ENCODE data around the gene AKT3.

Gene AKT3

DNA sequence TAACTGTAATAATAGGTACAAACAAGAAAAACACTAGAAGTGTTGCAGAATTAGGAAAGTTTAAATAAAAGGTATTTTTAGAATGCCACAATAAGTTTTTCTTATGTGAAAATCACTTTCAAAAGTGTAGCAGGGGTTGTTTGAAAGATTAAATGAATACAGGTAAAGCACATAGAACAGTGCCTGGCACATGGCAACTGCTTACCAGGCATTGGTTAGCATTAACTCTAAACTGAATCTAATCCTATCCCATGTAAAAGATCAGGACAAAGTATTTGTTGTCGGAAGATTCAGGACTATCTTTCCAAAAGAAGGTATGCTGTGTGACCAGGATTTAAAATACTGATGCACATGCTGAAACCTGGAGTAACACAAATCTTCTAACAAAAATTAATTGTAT lies 3.3 kb downstream of the AKT3 start:
- Histone ChIP-seq H3K9me3 (ENCODE audit: severe bottlenecking) (no peaks in the 10 kb centered on the region), H3K27ac (no peak overlapping the region), H3K36me3 (peaks cover 9% of the 10 kb centered on the region; the same call in 1 of the 2 replicates), H3K4me3 (ENCODE audit: low read depth, low read length) (no peak overlapping the region), H3K27me3 (ENCODE audit: insufficient read depth, low read depth, severe bottlenecking) (no peaks in the 10 kb centered on the region)
- DNase-seq, result no peak
- TF ChIP-seq, protein P1, sequence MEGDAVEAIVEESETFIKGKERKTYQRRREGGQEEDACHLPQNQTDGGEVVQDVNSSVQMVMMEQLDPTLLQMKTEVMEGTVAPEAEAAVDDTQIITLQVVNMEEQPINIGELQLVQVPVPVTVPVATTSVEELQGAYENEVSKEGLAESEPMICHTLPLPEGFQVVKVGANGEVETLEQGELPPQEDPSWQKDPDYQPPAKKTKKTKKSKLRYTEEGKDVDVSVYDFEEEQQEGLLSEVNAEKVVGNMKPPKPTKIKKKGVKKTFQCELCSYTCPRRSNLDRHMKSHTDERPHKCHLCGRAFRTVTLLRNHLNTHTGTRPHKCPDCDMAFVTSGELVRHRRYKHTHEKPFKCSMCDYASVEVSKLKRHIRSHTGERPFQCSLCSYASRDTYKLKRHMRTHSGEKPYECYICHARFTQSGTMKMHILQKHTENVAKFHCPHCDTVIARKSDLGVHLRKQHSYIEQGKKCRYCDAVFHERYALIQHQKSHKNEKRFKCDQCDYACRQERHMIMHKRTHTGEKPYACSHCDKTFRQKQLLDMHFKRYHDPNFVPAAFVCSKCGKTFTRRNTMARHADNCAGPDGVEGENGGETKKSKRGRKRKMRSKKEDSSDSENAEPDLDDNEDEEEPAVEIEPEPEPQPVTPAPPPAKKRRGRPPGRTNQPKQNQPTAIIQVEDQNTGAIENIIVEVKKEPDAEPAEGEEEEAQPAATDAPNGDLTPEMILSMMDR (IDR thresholded peaks at IDR 0.05; ENCODE audit: low read depth, low read length), result no peak

DNA sequence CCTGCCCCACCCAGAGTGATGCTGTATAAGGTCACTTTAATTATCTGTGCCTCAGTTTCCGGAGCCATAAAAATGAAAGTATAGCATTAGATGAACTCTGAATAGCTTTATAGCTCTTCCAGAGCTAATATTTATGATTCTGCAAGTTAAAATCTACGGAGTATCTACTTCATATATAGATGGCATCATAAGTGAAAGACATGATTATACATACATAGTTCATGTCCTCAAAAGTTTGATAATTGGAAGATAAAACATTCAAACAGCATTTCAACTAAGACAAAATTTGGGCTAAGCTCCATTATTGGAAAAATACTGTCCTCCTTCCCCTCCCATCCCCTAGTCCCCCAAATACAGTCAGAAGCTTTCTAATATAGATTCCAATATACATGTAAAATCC lies 4.2 kb downstream of the AKT3 start:
- Histone ChIP-seq H3K36me3 (peaks cover 9% of the 10 kb centered on the region; the same call in 1 of the 2 replicates), H3K27ac (no peak overlapping the region), H3K9me3 (ENCODE audit: severe bottlenecking) (no peaks in the 10 kb centered on the region), H3K4me3 (ENCODE audit: low read depth, low read length) (no peak overlapping the region), H3K27me3 (ENCODE audit: insufficient read depth, low read depth, severe bottlenecking) (no peaks in the 10 kb centered on the region)
- TF ChIP-seq, protein P1 (IDR thresholded peaks at IDR 0.05; ENCODE audit: low read depth, low read length), result no peak
- no peak for DNase-seq

DNA sequence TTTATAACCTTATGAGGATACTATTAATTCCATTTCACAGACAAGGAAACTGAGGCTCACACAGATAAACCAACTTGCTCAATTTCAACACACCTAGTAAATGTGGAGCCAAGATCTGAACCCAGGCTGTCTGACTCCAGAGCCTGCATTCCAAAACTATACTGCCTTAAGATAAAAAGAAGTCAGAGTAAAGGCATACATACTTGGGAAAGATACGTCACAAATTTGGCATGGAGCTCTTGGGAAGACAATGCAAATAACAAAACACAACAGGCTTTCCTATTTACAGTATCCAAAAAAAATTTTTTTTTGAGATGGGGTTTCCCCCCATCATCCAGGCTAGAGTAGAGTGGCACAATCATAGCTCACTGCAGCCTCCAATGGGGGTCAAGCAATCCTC lies 5.9 kb downstream of the AKT3 start:
- TF ChIP-seq, protein P1 (IDR thresholded peaks at IDR 0.05; ENCODE audit: low read depth, low read length), result no peak
- no peaks in the 10 kb centered on the region for H3K9me3 ChIP-seq (ENCODE audit: severe bottlenecking)
- no peak for DNase-seq
- H3K36me3 ChIP-seq, result peaks cover 9% of the 10 kb centered on the region; the same call in 1 of the 2 replicates
- H3K4me3 ChIP-seq (ENCODE audit: low read depth, low read length), result no peak overlapping the region
- no peak overlapping the region for H3K27ac ChIP-seq
- no peaks in the 10 kb centered on the region for H3K27me3 ChIP-seq (ENCODE audit: insufficient read depth, low read depth, severe bottlenecking)

DNA sequence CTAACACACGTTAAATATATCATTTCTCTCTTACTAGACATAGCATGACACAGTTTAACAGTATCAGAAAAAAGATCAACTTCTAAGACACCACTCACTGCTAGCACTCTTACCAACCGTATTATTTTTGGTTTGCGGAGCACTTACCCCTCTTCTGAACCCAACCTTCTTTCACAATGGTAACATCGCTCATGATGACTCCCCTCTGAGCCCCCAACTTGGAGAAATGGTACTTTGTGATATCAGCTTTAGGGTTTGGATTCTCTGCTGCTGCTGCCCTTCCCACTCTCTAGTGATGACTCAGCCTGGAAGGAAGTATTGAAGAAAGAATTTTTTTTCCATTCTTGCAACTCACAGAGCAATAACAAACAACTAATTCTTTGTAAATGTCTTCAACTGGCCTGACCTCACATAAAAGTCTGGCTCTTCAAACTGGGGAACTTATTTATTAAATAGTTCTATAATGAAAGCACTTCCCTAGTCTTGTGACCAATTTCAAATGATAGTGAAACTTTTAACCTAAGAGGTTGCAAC lies 7.0 kb downstream of the AKT3 start:
- no peaks in the 10 kb centered on the region for H3K9me3 ChIP-seq (ENCODE audit: severe bottlenecking)
- peaks cover 9% of the 10 kb centered on the region; the same call in 1 of the 2 replicates for H3K36me3 ChIP-seq
- TF ChIP-seq, protein P1 (IDR thresholded peaks at IDR 0.05; ENCODE audit: low read depth, low read length), result no peak
- H3K4me3 ChIP-seq (ENCODE audit: low read depth, low read length), result no peak overlapping the region
- no peaks in the 10 kb centered on the region for H3K27me3 ChIP-seq (ENCODE audit: insufficient read depth, low read depth, severe bottlenecking)
- no peak overlapping the region for H3K27ac ChIP-seq
- DNase-seq, result no peak

DNA sequence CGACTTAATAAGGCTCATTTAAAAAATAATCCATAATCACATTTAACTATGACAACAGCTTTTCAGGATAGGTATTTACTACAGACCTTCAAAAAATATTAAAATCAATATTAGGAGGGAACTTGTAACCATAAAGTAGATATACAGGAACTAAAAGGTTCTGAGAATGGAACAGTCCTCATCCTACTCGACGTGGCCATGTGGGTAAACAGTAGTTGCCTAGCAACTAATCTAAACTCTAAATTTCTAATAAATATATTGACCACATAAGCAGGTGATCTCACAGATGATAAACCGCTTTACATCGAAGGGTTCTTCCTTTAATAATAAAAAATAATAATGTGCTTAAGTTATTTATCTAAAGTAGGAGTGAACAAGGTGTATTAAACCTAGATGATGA lies 7.9 kb downstream of the AKT3 start:
- Histone ChIP-seq H3K4me3 (ENCODE audit: low read depth, low read length) (no peak overlapping the region), H3K27me3 (ENCODE audit: insufficient read depth, low read depth, severe bottlenecking) (no peaks in the 10 kb centered on the region), H3K36me3 (peaks cover 18% of the 10 kb centered on the region), H3K9me3 (ENCODE audit: severe bottlenecking) (peaks cover 3% of the 10 kb centered on the region), H3K27ac (no peak overlapping the region)
- TF ChIP-seq, protein P1 (IDR thresholded peaks at IDR 0.05; ENCODE audit: low read depth, low read length), result no peak
- no peak for DNase-seq

DNA sequence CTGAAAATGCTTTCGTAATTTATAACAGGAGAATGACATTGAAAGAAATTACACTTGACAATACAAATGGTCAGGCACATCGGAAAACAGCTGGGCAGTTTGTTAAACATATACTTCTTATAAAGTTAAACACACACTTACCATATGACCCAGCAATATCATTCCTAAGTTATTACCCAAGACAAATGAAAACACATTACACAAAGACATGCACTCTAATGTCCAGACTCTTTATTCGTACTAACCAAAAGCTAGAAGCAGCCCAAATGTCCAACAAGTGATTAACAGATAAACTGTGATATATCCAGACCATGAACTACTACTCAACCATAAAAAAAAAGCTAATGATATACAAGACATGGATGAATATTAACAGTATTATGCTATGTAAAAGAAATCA lies 8.5 kb downstream of the AKT3 start:
- H3K27me3 ChIP-seq (ENCODE audit: insufficient read depth, low read depth, severe bottlenecking), result no peaks in the 10 kb centered on the region

More for the DNA sequence above, 8.5 kb downstream of the AKT3 start:
- no peak overlapping the region for H3K27ac ChIP-seq
- peaks cover 3% of the 10 kb centered on the region for H3K9me3 ChIP-seq (ENCODE audit: severe bottlenecking)
- TF ChIP-seq, protein P1 (IDR thresholded peaks at IDR 0.05; ENCODE audit: low read depth, low read length), result no peak
- no peak for DNase-seq
- no peak overlapping the region for H3K4me3 ChIP-seq (ENCODE audit: low read depth, low read length)
- H3K36me3 ChIP-seq, result peaks cover 21% of the 10 kb centered on the region
